HG03159 (cell line): ENCODE measurements around the gene YPEL1.
A peak's percentile ranks its signal among the peaks of the same experiment; 100 is the strongest.

ENCODE experiments used
- ATAC-seq: cut with Tn5 transposase; IDR thresholded peaks from one replicate; pipeline ENCODE4 v1.9.1; 2021; ENCODE audit warnings: mild to moderate bottlenecking, moderate library complexity; ENCODE audit not compliant: unreplicated experiment

The YPEL1 gene

DNA sequence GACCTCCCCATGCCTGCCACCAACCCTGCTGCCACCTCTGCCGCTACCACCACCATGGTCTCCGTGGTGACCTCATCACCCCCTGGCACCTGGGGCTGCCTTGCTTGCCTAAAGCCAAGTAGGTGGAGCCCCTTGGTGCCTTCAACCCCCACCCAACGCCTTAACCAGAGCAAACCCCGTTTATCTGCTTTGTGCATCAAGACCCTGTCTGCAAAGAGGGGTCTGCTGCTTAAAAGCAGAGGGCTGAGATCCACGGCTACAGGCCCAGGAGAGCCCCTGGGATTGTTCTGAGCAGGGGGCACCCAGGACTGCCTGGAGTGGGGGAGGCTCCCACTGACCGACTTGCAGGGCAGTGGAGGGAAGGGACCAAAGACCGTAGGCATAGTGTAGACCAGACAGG lies 74.7 kb downstream of the YPEL1 start:
- no peak for ATAC-seq

DNA sequence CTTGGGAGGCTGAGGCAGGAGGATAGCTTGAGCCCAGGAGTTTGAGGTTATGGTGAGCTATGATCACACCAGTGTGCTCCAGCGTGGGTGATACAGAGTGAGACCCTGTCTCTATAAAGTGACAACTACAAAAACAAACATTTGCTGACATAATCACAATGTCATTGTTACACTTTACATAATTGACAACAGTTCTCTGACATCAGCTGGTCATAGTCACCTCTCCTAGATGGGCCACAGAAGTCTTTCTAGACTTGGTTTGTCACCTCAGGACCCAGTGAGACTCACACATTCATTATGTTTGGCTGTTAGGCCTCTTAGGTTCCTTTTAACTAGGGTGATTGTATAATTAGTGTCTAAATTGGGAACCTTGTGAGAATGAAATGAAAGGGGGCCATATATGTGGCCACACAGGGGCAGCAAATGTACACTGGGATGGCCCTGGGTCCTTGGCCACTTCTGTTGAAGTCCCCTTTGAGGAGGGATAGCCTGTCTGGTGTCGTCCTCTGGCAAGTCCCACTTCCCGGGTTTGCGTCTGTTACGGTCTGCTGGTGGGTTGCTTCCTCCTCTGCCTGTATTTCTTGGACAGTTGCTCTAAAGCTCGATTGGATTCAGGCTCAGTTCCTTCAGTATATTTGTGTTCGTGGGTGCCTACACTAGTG lies 75.6 kb downstream of the YPEL1 start:
- ATAC-seq = no peak

DNA sequence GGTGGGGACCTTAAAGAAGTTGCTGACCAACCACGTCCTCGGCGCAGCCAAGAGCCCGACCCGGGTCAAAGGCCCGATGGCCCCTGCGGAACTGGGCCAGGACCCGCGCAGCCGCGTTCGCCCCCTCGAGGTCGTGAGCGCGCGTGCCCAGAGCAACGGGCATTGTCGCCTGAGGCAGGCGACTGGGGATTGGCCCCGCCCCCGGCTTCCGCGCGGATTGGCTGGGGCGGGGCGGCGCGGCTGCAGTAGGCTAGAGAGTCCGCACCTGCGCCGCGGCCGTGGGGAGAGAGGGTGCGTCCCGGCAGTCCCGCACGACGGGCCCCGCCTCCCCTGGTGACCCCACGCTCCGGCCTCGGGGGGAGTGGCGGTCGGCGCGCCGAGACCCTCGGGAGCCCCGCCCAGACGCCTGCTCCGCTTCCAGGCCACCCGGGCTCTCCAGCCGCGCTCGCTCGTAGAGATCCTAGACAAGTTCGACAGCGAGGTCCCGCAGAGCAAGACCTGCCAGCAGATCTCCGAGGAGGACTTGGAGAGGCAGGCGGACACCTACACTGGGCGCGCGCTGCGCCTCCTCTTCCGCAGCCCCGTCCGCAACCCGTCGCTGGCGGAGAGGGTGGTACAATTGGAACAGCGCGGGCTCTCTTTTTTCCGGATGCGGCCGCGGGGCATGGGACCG lies 78.1 kb downstream of the YPEL1 start:
- peak; percentile 63 for ATAC-seq

DNA sequence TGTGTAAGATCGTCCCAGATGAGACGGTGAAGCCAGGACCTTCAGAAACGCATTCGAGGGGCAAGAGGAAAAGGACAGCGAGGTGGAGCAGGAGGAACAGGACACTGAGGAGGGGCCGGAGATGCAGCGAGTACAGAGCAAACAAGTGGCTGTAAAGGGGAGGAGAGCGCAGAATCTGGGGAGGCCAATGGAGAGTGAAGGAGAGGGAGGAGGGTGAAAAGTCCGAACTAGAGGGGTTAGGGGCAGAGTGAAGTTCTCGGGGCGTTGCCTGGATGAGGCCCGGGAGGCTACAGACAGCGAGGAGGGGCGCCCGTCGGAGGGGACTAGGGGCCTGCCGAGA lies 78.6 kb downstream of the YPEL1 start:
- peak; percentile 7 for ATAC-seq

DNA sequence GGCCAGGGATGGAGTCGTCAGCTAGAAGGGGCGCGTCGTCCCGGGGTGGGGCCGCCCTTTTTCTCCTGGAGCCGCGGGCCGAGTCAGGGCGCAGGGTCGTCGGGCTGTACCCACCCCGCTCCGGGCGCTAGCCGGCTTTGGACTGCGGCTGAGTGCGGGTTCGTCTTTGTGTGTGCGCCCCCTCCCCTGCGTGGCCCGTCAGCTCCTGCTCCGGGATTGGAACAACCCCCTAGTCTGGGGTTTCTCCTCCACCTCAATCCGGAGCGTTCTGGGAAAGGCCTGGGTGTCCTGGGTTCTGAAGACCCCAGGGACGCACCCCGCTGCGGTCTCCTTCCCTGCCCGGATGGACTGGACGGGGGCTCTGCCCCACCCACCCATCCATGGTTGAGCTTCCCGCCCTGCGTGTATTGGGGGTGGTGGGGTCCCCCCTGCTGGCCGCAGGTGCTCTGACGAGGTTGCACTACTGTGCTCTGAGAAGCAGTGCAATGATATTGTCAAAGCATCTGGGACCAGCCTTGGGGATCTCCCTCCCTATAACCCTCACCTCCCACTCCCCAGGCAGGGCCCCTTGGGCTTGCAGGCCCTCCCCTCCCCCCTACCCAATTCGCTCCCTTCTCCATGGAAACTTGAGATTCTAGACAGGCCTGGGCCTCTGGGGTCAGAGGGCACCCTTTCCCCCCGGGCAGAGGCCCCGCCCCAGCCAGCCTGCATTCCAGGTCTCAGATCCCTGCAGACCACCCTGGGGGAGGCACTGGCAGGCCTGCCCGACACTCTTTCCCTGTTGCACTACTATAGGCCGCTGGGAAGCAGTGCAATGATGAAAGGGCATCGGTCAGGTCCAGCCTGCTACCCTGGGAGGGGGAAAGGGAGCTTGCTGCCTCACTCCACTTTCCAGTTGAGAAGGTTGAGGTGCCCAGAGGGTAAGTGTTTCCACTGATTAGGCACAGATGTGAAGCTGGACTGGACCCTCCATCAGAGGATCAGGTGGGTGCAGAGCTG lies 82.7 kb downstream of the YPEL1 start:
- ATAC-seq = peak; percentile 7

DNA sequence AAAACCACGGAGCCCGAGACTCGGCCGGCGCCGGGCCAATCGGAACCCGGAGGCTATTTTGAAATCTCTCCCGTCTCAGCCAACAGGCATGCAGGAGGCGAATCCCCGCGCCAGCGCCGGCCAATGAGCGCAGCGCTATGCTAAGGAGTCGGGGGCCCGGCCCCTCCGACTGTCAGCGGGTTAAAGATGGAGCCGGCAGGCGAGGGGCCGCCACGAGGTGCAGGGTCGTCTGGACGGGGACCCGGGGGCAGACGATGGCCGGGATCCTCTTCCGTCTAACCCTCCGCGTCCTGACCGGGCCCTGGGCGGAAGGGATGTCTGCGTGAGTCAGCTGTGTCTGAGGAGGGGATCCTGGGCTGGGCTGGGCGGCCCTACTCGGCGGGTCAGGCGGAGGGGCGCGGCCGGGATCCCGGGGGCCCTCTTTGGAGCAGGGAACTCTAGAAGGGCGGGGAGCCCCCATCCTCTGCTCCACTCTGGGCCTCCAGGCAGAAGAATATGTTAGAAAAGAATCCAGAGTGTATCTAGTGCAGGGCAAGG lies 83.5 kb downstream of the YPEL1 start:
- peak; percentile 84 for ATAC-seq

DNA sequence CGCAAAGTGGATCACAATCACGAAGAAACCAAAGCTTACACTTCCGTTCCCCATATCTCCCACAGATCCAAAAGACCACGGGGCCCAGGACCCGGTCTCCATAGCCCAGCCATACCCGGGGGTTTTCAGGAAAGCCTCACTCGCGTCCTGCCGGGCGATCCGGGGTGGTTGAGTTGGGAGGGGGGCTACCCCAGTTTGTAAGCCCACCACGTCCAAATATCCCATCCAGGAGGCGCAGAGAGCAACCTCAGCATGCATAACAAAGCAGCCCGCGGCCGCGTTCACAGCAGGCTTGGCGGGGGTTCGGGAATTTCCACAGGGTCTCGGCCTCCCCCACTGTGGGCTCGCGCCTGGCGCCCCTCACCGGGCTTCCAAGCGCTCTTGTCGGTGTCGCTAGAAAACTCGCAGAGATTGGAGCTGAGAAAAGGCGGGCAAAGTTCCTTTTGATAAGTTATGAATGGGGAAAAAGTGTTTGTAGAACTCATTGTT lies 84.0 kb downstream of the YPEL1 start:
- ATAC-seq = peak; percentile 8

DNA sequence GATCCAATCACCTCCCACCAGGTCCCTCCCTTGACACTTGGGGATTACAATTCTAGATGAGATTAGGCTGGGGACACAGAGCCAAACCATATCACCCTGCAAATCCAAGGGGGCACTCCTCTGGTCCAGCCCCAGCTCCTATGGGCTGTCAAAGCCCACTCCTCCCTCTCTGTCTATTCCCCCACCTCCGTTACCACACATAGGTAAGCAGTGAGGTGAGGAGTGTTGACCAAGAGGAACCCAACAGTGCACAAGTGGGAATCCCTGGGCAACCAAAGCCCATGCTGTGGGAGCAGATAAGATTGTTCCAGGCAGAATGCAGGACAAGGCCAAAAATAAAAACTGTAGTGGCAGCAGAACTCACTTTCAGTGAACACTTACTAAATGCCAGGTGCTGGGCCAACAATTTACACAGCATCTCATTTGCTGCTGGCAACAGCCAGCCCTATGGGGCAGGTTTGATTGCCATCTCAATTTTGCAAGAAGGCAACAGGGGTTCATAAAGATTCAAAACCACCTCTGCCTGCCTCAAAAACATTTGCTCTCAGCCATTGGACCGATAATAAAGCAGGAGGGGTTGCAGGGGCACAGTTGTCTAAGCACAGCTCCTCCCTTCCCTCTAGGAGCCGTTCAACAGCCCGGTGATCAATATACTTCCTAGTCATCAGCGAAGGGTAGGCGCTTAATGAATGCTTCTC lies 84.6 kb downstream of the YPEL1 start:
- no peak for ATAC-seq

DNA sequence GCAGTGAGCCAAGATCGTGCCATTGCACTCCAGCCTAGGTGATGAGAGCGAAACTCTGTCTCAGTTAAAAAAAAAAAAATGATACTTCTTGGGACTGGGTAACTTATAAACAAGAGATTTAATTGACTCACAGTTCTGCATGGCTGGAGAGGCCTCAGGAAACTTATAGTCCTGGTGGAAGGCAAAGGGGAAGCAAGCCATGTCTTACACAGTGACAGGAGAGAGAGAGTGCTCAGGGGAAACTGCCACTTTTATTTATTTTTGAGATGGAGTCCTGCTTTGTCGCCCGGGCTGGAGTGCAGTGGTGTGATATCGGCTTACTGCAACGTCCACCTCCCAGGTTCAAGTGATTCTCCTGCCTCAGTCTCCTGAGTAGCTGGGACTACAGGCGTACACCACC lies 85.3 kb downstream of the YPEL1 start:
- ATAC-seq = no peak
